Measurements from ENCODE around the gene SNRPA.

GRCh38 chr19:40742886-40743285 lies 8.1 kb upstream of the SNRPA start:
- TF ChIP-seq, protein P1, sequence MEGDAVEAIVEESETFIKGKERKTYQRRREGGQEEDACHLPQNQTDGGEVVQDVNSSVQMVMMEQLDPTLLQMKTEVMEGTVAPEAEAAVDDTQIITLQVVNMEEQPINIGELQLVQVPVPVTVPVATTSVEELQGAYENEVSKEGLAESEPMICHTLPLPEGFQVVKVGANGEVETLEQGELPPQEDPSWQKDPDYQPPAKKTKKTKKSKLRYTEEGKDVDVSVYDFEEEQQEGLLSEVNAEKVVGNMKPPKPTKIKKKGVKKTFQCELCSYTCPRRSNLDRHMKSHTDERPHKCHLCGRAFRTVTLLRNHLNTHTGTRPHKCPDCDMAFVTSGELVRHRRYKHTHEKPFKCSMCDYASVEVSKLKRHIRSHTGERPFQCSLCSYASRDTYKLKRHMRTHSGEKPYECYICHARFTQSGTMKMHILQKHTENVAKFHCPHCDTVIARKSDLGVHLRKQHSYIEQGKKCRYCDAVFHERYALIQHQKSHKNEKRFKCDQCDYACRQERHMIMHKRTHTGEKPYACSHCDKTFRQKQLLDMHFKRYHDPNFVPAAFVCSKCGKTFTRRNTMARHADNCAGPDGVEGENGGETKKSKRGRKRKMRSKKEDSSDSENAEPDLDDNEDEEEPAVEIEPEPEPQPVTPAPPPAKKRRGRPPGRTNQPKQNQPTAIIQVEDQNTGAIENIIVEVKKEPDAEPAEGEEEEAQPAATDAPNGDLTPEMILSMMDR (IDR thresholded peaks at IDR 0.05), result no peak
- no peak for TF ChIP-seq EZH2 (IDR thresholded peaks at IDR 0.05)
